ENCODE results near the gene FZD4. TPM values are rescaled to one million over a fixed set of nuclear protein-coding genes. Genes with fewer than 3 reads are reported as not detected.

Gene FZD4
- total and polyA plus RNA-seq, 2 experiments from 2014 or later, result 7.7 to 18.9 TPM

DNA sequence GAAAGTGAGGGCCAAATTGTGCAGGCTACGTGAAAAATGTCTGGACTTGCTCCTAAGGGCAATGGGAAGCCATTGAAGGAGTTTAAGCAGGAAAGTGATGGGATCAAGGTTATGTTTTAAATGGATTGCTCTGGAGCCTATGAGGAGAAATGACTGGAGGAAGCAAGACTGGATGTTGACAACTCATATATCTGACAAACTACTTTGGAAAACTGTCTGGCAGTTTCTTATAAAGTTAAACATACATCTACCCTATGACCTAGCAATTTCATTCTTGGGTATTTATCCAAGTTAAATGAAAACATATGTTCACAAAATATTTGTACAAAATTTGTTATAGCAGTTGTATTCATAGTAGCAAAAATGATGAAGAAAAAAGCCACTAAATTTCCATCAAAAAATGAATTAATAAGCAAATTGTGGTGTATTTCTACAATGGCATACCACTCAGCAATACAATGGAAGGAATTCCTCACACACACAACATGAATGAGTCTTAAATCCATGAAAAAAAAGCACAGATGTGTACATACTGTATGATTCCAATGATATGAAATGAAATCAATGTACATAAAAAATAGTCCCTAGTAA is 24.1 kb downstream of the FZD4 start:
- TF ChIP-seq EZH2phosphoT487 (IDR thresholded peaks at IDR 0.05; ENCODE audit: low read depth, severe bottlenecking, unreplicated experiment) (no peak), EZH2 (IDR thresholded peaks at IDR 0.05; ENCODE audit: borderline replicate concordance) (no peak), CTCF (IDR thresholded peaks at IDR 0.05; ENCODE audit: poor library complexity) (no peak)
- H3K4me3 ChIP-seq, result no peak overlapping the region

DNA sequence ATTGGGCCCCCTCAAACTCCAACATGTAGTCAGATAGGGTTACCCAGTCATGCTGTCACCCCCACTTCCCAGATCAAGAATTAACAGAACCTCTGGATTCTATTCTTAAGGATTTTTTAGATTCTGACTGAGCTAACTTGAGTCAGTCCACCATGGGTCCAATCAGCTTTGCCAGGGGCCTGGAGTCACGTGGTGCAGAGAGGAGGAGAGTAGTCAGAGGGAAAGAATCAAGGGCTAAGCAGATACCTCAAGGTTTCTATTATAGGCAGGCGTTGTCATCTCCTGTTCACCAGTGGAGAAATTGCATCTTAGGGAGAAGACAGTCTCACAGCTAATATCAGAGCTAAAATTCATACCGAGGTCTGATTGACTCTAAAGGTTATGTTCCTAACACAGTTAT is 28.2 kb downstream of the FZD4 start:
- H3K27me3 ChIP-seq, result no peaks in the 10 kb centered on the region
- H3K79me2 ChIP-seq, result no peaks in the 10 kb centered on the region
- H2AFZ ChIP-seq, result no peak overlapping the region
- H3K27ac ChIP-seq, result no peak overlapping the region
- H3K4me1 ChIP-seq (ENCODE audit: insufficient read depth), result peaks cover 28% of the 10 kb centered on the region
- H3K4me3 ChIP-seq, result no peak overlapping the region
- no peak for DNase-seq (ENCODE audit: low spot score)
- no peaks in the 10 kb centered on the region for H3K9me3 ChIP-seq (ENCODE audit: low read depth)
- H3K9me2 ChIP-seq (replicated peaks; ENCODE audit: insufficient read depth), result no peaks in the 10 kb centered on the region
- WGBS (ENCODE audit: low lambda C conversion rate, missing lambda C conversion rate), result 87% methylated on average over 3 of the region's 3 CpGs
- no peak for TF ChIP-seq EZH2 (IDR thresholded peaks at IDR 0.05; ENCODE audit: borderline replicate concordance)
- no peak for TF ChIP-seq EZH2phosphoT487 (IDR thresholded peaks at IDR 0.05; ENCODE audit: low read depth, severe bottlenecking, unreplicated experiment)
- no peak for TF ChIP-seq CTCF (IDR thresholded peaks at IDR 0.05; ENCODE audit: poor library complexity)
- H4K20me1 ChIP-seq (ENCODE audit: insufficient read depth, poor library complexity, severe bottlenecking), result no peaks in the 10 kb centered on the region
- no peaks in the 10 kb centered on the region for H3K36me3 ChIP-seq (replicated peaks; ENCODE audit: insufficient read depth, low read depth)
- H3K4me2 ChIP-seq, result no peak overlapping the region

More for the DNA sequence above, 24.1 kb downstream of the FZD4 start:
- Histone ChIP-seq H3K4me2 (peak overlapping the region; percentile 35), H3K4me1 (ENCODE audit: insufficient read depth) (peaks cover 29% of the 10 kb centered on the region), H3K9me2 (replicated peaks; ENCODE audit: insufficient read depth) (no peaks in the 10 kb centered on the region), H3K79me2 (no peaks in the 10 kb centered on the region), H2AFZ (no peak overlapping the region), H4K20me1 (ENCODE audit: insufficient read depth, poor library complexity, severe bottlenecking) (no peaks in the 10 kb centered on the region), H3K9me3 (ENCODE audit: low read depth) (no peaks in the 10 kb centered on the region), H3K27me3 (no peaks in the 10 kb centered on the region), H3K27ac (peak overlapping the region; percentile 51), H3K36me3 (replicated peaks; ENCODE audit: insufficient read depth, low read depth) (no peaks in the 10 kb centered on the region)
- 63% methylated on average over 1 of the region's 1 CpG for WGBS (ENCODE audit: low lambda C conversion rate, missing lambda C conversion rate)
- no peak for DNase-seq (ENCODE audit: low spot score)

- Histone ChIP-seq H3K4me1 (ENCODE audit: insufficient read depth) (peaks cover 19% of the 10 kb centered on the region), H2AFZ (no peak overlapping the region), H3K27ac (peak overlapping the region; percentile 56), H3K4me3 (no peak overlapping the region), H3K4me2 (peak overlapping the region; percentile 61), H3K9me3 (ENCODE audit: low read depth) (no peaks in the 10 kb centered on the region), H3K9me2 (replicated peaks; ENCODE audit: insufficient read depth) (no peaks in the 10 kb centered on the region), H3K27me3 (no peaks in the 10 kb centered on the region), H4K20me1 (ENCODE audit: insufficient read depth, poor library complexity, severe bottlenecking) (no peaks in the 10 kb centered on the region), H3K79me2 (no peaks in the 10 kb centered on the region), H3K36me3 (replicated peaks; ENCODE audit: insufficient read depth, low read depth) (no peaks in the 10 kb centered on the region)
- TF ChIP-seq CTCF (IDR thresholded peaks at IDR 0.05; ENCODE audit: poor library complexity), result no peak
- no peak for TF ChIP-seq EZH2phosphoT487 (IDR thresholded peaks at IDR 0.05; ENCODE audit: low read depth, severe bottlenecking, unreplicated experiment)
- no peak for TF ChIP-seq EZH2 (IDR thresholded peaks at IDR 0.05; ENCODE audit: borderline replicate concordance)
- DNase-seq (ENCODE audit: low spot score), result peak; percentile 60
- WGBS (ENCODE audit: low lambda C conversion rate, missing lambda C conversion rate), result 51% methylated on average over 6 of the region's 6 CpGs
These were observed 31.0 kb downstream of the FZD4 start for GRCh38 chr11:86923999-86924766.
